IPS-15b (cell line): Measurements from ENCODE around the gene MACROD1.

Experiments
- H3K27me3 ChIP-seq: one replicate; pipeline ENCODE4 v1.6.1; 2013; ENCODE audit warnings: low read length; ENCODE audit not compliant: control insufficient read depth, insufficient read depth
- H3K36me3 ChIP-seq: one replicate; pipeline ENCODE4 v1.6.1; 2013; ENCODE audit warnings: low read length; ENCODE audit not compliant: control insufficient read depth, insufficient read depth
- H3K4me1 ChIP-seq: one replicate; pipeline ENCODE4 v1.6.1; 2013; ENCODE audit warnings: mild to moderate bottlenecking, low read length; ENCODE audit not compliant: control insufficient read depth, insufficient read depth
- H3K4me3 ChIP-seq: one replicate; pipeline ENCODE4 v1.5.1; 2013; ENCODE audit warnings: low read depth, low read length
- H3K9ac ChIP-seq: one replicate; pipeline ENCODE4 v1.6.1; 2013; ENCODE audit warnings: low read depth, mild to moderate bottlenecking, low read length
- H3K9me3 ChIP-seq: one replicate; pipeline ENCODE4 v1.6.1; 2013; ENCODE audit warnings: mild to moderate bottlenecking, low read length; ENCODE audit not compliant: control insufficient read depth, insufficient read depth

The MACROD1 gene

DNA sequence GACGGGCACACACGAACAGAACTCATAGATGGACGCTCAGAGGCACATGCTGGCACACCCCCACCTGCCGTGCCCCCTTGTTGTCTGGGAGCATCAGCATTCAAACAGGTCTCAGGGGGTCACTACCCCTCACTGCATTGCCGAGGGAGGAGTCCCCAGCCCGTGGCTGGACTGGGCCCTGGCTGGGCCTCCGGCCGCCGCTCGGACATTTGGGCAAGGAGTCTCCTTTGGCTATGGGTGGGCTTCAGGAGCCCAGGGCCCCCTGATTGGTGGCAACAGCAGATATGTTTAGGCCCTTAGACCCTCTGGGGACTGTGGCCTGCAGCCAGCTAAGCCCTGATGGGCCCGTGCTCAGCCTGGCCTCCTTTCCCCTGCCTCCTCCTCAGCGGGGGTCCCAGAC, 88.3 kb downstream of the MACROD1 start:
- Histone ChIP-seq H3K9ac (no peak overlapping the region), H3K36me3 (no peaks in the 10 kb centered on the region), H3K27me3 (peaks cover 7% of the 10 kb centered on the region), H3K4me1 (no peaks in the 10 kb centered on the region), H3K9me3 (no peaks in the 10 kb centered on the region), H3K4me3 (no peak overlapping the region)

GRCh38 chr11:64076758-64077157, 89.2 kb downstream of the MACROD1 start:
- Histone ChIP-seq H3K36me3 (no peaks in the 10 kb centered on the region), H3K27me3 (peaks cover 7% of the 10 kb centered on the region), H3K4me3 (no peak overlapping the region), H3K9me3 (no peaks in the 10 kb centered on the region), H3K4me1 (no peaks in the 10 kb centered on the region), H3K9ac (no peak overlapping the region)

- no peaks in the 10 kb centered on the region for H3K9me3 ChIP-seq
- H3K4me3 ChIP-seq: no peak overlapping the region
- H3K27me3 ChIP-seq: peaks cover 5% of the 10 kb centered on the region
- no peaks in the 10 kb centered on the region for H3K4me1 ChIP-seq
- H3K9ac ChIP-seq: no peak overlapping the region
- no peaks in the 10 kb centered on the region for H3K36me3 ChIP-seq
Observed at GRCh38 chr11:64074239-64074638, 91.7 kb downstream of the MACROD1 start.

DNA sequence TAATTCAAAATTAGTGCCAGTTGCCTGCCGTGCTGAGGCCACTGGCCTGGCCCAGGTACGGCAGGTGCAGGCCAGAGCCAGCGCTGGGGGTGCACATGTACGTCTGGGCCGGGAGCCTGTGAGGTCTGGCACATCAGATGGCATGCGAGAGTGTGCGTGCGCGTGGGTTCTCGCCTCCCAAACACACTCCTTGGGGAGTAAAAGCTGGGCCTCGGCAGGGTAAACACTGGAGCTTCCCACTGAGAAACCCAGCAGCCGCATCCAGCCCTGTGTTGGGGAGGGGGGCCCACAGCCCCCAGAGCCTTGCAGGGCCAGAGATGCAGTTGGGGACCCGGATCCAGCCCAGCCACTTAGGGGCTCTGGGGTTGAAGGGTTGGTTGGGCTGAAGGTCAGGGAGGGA, 92.4 kb downstream of the MACROD1 start:
- Histone ChIP-seq H3K4me1 (no peaks in the 10 kb centered on the region), H3K4me3 (no peak overlapping the region), H3K36me3 (no peaks in the 10 kb centered on the region), H3K9me3 (no peaks in the 10 kb centered on the region), H3K9ac (no peak overlapping the region), H3K27me3 (peaks cover 5% of the 10 kb centered on the region)

DNA sequence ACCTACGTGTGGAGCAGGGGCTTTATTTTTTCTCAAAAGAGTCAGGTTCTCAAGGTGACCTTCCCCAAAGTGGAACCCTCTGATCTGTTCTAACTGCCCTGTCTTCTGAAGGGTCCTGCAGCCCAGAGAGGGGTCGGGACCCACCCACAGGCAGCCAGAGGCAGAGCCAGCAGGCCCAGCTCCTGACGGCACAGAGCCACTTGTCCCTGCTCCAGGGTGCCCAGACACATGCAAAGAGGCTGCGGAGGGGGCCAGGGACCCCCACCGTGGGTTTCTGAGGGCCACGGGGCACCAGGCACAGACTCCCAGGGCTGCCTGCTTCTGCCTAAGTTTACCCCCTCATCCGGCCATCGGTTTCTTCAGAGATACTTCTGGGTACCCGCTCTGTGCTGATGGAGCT, 93.0 kb downstream of the MACROD1 start:
- peaks cover 5% of the 10 kb centered on the region for H3K27me3 ChIP-seq

GRCh38 chr11:64072403-64072802, 93.5 kb downstream of the MACROD1 start:
- Histone ChIP-seq H3K4me1 (no peaks in the 10 kb centered on the region), H3K9ac (no peak overlapping the region), H3K27me3 (peaks cover 5% of the 10 kb centered on the region), H3K36me3 (no peaks in the 10 kb centered on the region), H3K4me3 (no peak overlapping the region), H3K9me3 (no peaks in the 10 kb centered on the region)

More for the DNA sequence above, 93.0 kb downstream of the MACROD1 start:
- H3K36me3 ChIP-seq: no peaks in the 10 kb centered on the region
- no peaks in the 10 kb centered on the region for H3K9me3 ChIP-seq
- H3K4me3 ChIP-seq: no peak overlapping the region
- no peaks in the 10 kb centered on the region for H3K4me1 ChIP-seq
- H3K9ac ChIP-seq: no peak overlapping the region

GRCh38 chr11:64071849-64072248, 94.1 kb downstream of the MACROD1 start:
- peaks cover 5% of the 10 kb centered on the region for H3K27me3 ChIP-seq

DNA sequence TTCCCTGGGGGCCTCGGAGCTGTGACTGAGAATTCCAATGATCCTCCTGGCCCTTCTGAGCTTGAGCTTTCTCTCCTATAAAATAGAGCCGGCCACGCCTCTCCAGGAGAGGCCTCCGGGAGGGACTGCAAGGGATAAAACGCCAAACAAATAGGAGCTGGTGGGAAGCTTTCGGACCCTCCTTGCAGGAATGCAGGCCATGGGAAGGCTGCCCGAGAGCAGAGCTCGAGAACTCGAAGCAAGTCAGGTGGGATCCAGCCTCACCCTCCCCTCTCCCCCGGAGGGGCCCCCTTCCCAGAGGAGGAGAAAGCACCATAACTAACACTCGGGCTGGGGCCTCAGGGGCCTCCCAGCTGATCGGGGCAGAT, 95.6 kb downstream of the MACROD1 start:
- H3K9me3 ChIP-seq: no peaks in the 10 kb centered on the region

More at GRCh38 chr11:64071849-64072248, 94.1 kb downstream of the MACROD1 start:
- no peaks in the 10 kb centered on the region for H3K4me1 ChIP-seq
- no peak overlapping the region for H3K9ac ChIP-seq
- no peaks in the 10 kb centered on the region for H3K9me3 ChIP-seq
- H3K4me3 ChIP-seq: no peak overlapping the region
- no peaks in the 10 kb centered on the region for H3K36me3 ChIP-seq

GRCh38 chr11:64069401-64070313, 96.3 kb downstream of the MACROD1 start:
- Histone ChIP-seq H3K9ac (no peak overlapping the region), H3K4me3 (no peak overlapping the region), H3K4me1 (no peaks in the 10 kb centered on the region), H3K9me3 (no peaks in the 10 kb centered on the region), H3K36me3 (no peaks in the 10 kb centered on the region), H3K27me3 (no peaks in the 10 kb centered on the region)

More for the DNA sequence above, 95.6 kb downstream of the MACROD1 start:
- Histone ChIP-seq H3K4me3 (no peak overlapping the region), H3K9ac (no peak overlapping the region), H3K36me3 (no peaks in the 10 kb centered on the region), H3K4me1 (no peaks in the 10 kb centered on the region), H3K27me3 (no peaks in the 10 kb centered on the region)

GRCh38 chr11:64068705-64069400, 97.1 kb downstream of the MACROD1 start:
- Histone ChIP-seq H3K27me3 (peaks cover 3% of the 10 kb centered on the region), H3K9me3 (no peaks in the 10 kb centered on the region), H3K9ac (no peak overlapping the region), H3K4me1 (no peaks in the 10 kb centered on the region), H3K36me3 (no peaks in the 10 kb centered on the region), H3K4me3 (no peak overlapping the region)

GRCh38 chr11:64067230-64067993, 98.5 kb downstream of the MACROD1 start:
- H3K4me3 ChIP-seq: no peak overlapping the region
- no peaks in the 10 kb centered on the region for H3K9me3 ChIP-seq
- no peaks in the 10 kb centered on the region for H3K4me1 ChIP-seq
- no peaks in the 10 kb centered on the region for H3K36me3 ChIP-seq
- H3K27me3 ChIP-seq: peaks cover 8% of the 10 kb centered on the region
- no peak overlapping the region for H3K9ac ChIP-seq
